Heart left ventricle (tissue), 16 donors: ENCODE results near the gene MTX3. TPM values are rescaled to one million over a fixed set of nuclear protein-coding genes. Genes with fewer than 3 reads are reported as not detected.

Source experiments
- ATAC-seq, 4 donors: fragments of 200-7000 bp; cut with Tn5 transposase; one replicate each; pipeline ENCODE4 v1.9.1; 2020 to 2022; ENCODE audit warnings: moderate library complexity in 4 of 4, mild to moderate bottlenecking in 3 of 4, moderate number of reproducible peaks in 1 of 4
- DNase-seq, 5 donors: peaks; one replicate each; pipeline ENCODE4 v3.0.0-alpha.2; 2020
- H3K27ac ChIP-seq, 12 donors: fragments of 200-600 bp; sonication (generic) in 4 of 12; one replicate each; pipeline versions ENCODE4 v1.5.0 to v1.8.0; 2016 to 2022; ENCODE audit warnings: mild to moderate bottlenecking in 2 of 12
- H3K27me3 ChIP-seq, 9 donors: fragments of 200-600 bp; sonication (generic) in 2 of 9; one replicate each; pipeline versions ENCODE4 v1.5.1 to v1.8.0; 2016 to 2022; ENCODE audit warnings: mild to moderate bottlenecking in 3 of 9
- H3K36me3 ChIP-seq, 9 donors: fragments of 200-600 bp; sonication (generic) in 2 of 9; one replicate each; pipeline versions ENCODE4 v1.5.0 to v1.8.0; 2018 to 2022; ENCODE audit warnings: mild to moderate bottlenecking in 2 of 9
- H3K4me1 ChIP-seq, 12 donors: fragments of 200-600 bp; sonication (generic) in 4 of 12; one replicate each; pipeline versions ENCODE4 v1.5.0 to v1.8.0; 2016 to 2022; ENCODE audit warnings: mild to moderate bottlenecking in 3 of 12
- H3K4me3 ChIP-seq, 12 donors: fragments of 200-600 bp; sonication (generic) in 4 of 12; one replicate each; pipeline versions ENCODE4 v1.5.0 to v1.8.0; 2017 to 2022; ENCODE audit warnings: mild to moderate bottlenecking in 9 of 12, moderate library complexity in 4 of 12
- H3K9me3 ChIP-seq, 12 donors: fragments of 200-600 bp; sonication (generic) in 4 of 12; one replicate each; pipeline versions ENCODE4 v1.5.0 to v1.8.0; 2016 to 2022; ENCODE audit warnings: mild to moderate bottlenecking in 1 of 12
- POLR2A ChIP-seq, 2 donors: fragments of 450-650 bp; IDR thresholded peaks; one replicate each; pipeline ENCODE4 v1.6.1; 2017; ENCODE audit warnings: antibody characterized with exemption in 2 of 2, mild to moderate bottlenecking in 2 of 2, moderate library complexity in 2 of 2
- WGBS, 4 donors: extraction: QIAGEN DNeasy Blood & Tissue Kit in 2 of 4; methylation state at CpG; one replicate each; pipeline versions ENCODE4 v1.1.5 to v1.1.7; 2013 to 2018; 5-methylcytosine and 5-hydroxymethylcytosine counted together
- intact Hi-C, 10 donors: fragments of 100-400 bp; cut with DNase I; formaldehyde crosslinking; loops; one replicate each; pipeline versions ENCODE4 v1.11.1 to v1.14.2; 2022
- polyA plus RNA-seq, 2 donors: library from polyadenylated mRNA; stranded (reverse); fragments of 200-250 nt; gene quantifications; one replicate each; pipeline ENCODE4 v1.2.3, GENCODE V29; 2013
- total RNA-seq, 9 donors: library from RNA; depleted of rRNA in 2 of 9; stranded (reverse); fragments of >200 nt in 2 of 9; fragmentation: NEBNext Ultra II Directional in 3 of 9; extraction: Animal tissue kit (Norgen Biotek cat#: 25700) in 3 of 9; gene quantifications; one replicate each; pipeline versions ENCODE4 v1.1.0 to v1.2.4, GENCODE V29; 2016 to 2023
- TF ChIP-seq, protein P1 (sequence below), 12 donors: fragments of 200-600 bp; sonication (generic) in 4 of 12; IDR thresholded peaks; one replicate each; pipeline versions ENCODE4 v1.5.0 to v1.8.0; 2018 to 2022; ENCODE audit warnings: antibody characterized with exemption in 12 of 12, mild to moderate bottlenecking in 5 of 12
- donor health status: ischemic (EF 13 %, LVEDD 7.1; RV severe dilation, severe dysfunction).
- donor health status: healthy with polysubstance abuse.
- donor health status: DM: no; HTN: yes; CAD: no.
- donor health status: DM: no; HTN: no; CAD: no.
- donor health status: ischemic (EF 25% LVEDD 6.9; RV normal size, moderate dysfunction).
- donor health status: ischemic (EF 25% LVEDD 5.7; RV mildly dilated, moderate dysfunction).
- donor health status: healthy.
- donor health status: DM: yes; HTN: yes; CAD: no.
- donor health status: ischemic (EF 35%, LVEDD 5.7; RV mildly dilated, moderate dysfunction).
- donor health status: nonischemic (EF 11% LVEDD 7.7; RV severe dilation, severe dysfunction).
- donor health status: DM: yes; HTN: yes; CAD: no.
- donor health status: PGD.
- donor health status: ischemic (EF 29% LVEDD 5.4; RV normal size, mild dysfunction).
- donor health status: nonischemic (EF 23%, LVEDD 6.1; RV moderate dilation, normal function).

Gene MTX3
- total and polyA plus RNA-seq, 11 donors, result 4.2 to 14.4 (median 11.8) TPM

- Histone ChIP-seq H3K27me3 (no peaks in the 10 kb centered on the region), H3K4me3 (no peak overlapping the region), H3K36me3 (peaks cover 0 to 100% (median 88%) of the 10 kb centered on the region in 9 donors), H3K27ac (no peak overlapping the region), H3K9me3 (no peaks in the 10 kb centered on the region), H3K4me1 (peaks cover 0 to 13% (median 0%) of the 10 kb centered on the region in 12 donors)
- no peak for DNase-seq
- TF ChIP-seq, protein P1, sequence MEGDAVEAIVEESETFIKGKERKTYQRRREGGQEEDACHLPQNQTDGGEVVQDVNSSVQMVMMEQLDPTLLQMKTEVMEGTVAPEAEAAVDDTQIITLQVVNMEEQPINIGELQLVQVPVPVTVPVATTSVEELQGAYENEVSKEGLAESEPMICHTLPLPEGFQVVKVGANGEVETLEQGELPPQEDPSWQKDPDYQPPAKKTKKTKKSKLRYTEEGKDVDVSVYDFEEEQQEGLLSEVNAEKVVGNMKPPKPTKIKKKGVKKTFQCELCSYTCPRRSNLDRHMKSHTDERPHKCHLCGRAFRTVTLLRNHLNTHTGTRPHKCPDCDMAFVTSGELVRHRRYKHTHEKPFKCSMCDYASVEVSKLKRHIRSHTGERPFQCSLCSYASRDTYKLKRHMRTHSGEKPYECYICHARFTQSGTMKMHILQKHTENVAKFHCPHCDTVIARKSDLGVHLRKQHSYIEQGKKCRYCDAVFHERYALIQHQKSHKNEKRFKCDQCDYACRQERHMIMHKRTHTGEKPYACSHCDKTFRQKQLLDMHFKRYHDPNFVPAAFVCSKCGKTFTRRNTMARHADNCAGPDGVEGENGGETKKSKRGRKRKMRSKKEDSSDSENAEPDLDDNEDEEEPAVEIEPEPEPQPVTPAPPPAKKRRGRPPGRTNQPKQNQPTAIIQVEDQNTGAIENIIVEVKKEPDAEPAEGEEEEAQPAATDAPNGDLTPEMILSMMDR (IDR thresholded peaks at IDR 0.05), result no peak
- TF ChIP-seq POLR2A (IDR thresholded peaks at IDR 0.05), result no peak
- intact Hi-C loops, result loop anchor here in 1 of 10 donors (10.0 kb wide), 1 partner anchor 110 kb away; no protein-coding TSS in a partner anchor
- no peak for ATAC-seq
These were observed 6.7 kb downstream of the MTX3 start for GRCh38 chr5:79984363-79984762.

- intact Hi-C loops, result loop anchor here in 1 of 10 donors (10.0 kb wide), 1 partner anchor 109 kb away; no protein-coding TSS in a partner anchor
- ATAC-seq, result no peak
- Histone ChIP-seq H3K27me3 (no peaks in the 10 kb centered on the region), H3K9me3 (no peaks in the 10 kb centered on the region), H3K4me3 (no peak overlapping the region), H3K4me1 (peaks cover 0 to 7% (median 0%) of the 10 kb centered on the region in 12 donors), H3K27ac (no peak overlapping the region), H3K36me3 (peaks cover 0 to 100% (median 86%) of the 10 kb centered on the region in 9 donors)
- WGBS, 4 donors, result 90 to 97% (median 92%) methylated on average over 7 of the region's 7 CpGs
- TF ChIP-seq POLR2A (IDR thresholded peaks at IDR 0.05), result no peak
- TF ChIP-seq, protein P1 (IDR thresholded peaks at IDR 0.05), result no peak
- no peak for DNase-seq
These were observed 7.4 kb downstream of the MTX3 start for GRCh38 chr5:79983618-79984017.

DNA sequence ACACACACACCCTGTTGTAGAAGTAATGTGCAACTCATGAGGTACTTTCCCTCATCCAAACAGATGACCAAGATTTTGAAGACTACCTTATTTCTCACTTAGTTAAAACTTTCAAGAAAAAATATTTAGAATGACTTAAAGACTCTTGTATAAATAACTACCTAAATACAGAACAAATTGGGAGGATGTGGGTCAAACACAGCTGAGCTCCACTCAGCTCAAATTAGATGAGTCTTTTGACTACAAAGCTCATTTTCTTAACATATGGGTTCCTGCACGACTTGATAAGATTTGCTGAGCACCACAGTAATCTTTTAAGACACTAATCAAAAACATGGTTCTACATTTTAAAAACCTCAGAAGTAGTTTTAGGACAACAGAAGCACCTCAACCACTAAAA is 8.9 kb downstream of the MTX3 start:
- H3K27ac ChIP-seq, result no peak overlapping the region
- H3K36me3 ChIP-seq, result peaks cover 0 to 100% (median 87%) of the 10 kb centered on the region in 9 donors
- H3K9me3 ChIP-seq, result no peaks in the 10 kb centered on the region
- DNase-seq, result no peak
- TF ChIP-seq, protein P1 (IDR thresholded peaks at IDR 0.05), result no peak
- no peak for TF ChIP-seq POLR2A (IDR thresholded peaks at IDR 0.05)
- WGBS, 4 donors, result 68 to 79% (median 70%) methylated on average over 1 of the region's 1 CpG
- H3K4me3 ChIP-seq, result no peak overlapping the region
- no peak for ATAC-seq
- H3K4me1 ChIP-seq, result peaks cover 0 to 7% (median 0%) of the 10 kb centered on the region in 12 donors
- no peaks in the 10 kb centered on the region for H3K27me3 ChIP-seq
- intact Hi-C loops, result loop anchor here in 1 of 10 donors (10.0 kb wide), 1 partner anchor 107 kb away; no protein-coding TSS in a partner anchor

DNA sequence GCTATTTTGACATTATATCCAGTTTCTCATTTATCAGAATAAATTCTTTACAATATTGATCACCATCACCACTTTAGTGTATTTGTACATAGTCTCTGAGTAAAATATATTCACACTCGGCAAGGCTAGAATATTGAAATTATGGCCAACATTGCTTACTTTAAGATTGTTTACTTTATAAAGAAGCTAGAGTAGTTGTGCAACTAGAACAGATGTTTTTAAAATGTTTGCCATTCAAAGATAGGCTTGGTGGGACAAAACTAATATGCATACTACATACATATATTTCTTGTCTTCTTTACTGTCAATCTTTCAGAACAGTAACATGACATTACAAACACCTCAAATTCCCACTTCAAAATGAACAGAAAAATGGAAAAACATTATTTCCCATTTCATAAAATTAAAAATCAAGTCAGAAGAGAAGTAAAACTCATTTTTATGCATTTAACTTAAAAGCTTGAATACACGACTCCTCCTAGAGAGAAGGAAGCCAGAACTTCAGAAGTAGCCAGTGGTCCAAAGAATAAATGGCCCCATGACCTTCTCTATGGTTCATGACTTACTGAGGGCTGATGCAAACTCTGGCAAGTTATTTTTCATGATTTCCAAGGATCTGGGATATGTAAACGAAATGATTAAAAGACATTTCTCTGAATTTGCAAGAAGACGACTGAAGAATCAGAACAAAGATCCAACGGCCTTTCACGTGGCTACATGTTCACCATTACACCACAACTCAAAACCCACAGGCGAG is 14.1 kb downstream of the MTX3 start:
- Histone ChIP-seq H3K9me3 (no peaks in the 10 kb centered on the region), H3K4me3 (no peak overlapping the region), H3K27me3 (no peaks in the 10 kb centered on the region), H3K4me1 (peaks cover 0 to 12% (median 0%) of the 10 kb centered on the region in 12 donors), H3K27ac (no peak overlapping the region), H3K36me3 (peaks cover 0 to 59% (median 48%) of the 10 kb centered on the region in 9 donors)
- DNase-seq (no peak), ATAC-seq (no peak)
- no peak for TF ChIP-seq POLR2A (IDR thresholded peaks at IDR 0.05)
- TF ChIP-seq, protein P1 (IDR thresholded peaks at IDR 0.05), result no peak
- intact Hi-C loops, result loop anchor here in 1 of 10 donors (10.0 kb wide), 1 partner anchor 102 kb away; no protein-coding TSS in a partner anchor
- 93 to 98% (median 95%) methylated on average over 7 of the region's 7 CpGs for WGBS, 4 donors
